Hepatocyte (in vitro differentiated cells): Measurements from ENCODE around the gene RNU4-1. TPM values are rescaled to one million over a fixed set of nuclear protein-coding genes. Genes with fewer than 3 reads are reported as not detected.

Source experiments
- DNase-seq: peaks from one replicate; pipeline ENCODE4 v3.0.0-alpha.2; 2016; ENCODE audit warnings: low spot score
- H2AFZ ChIP-seq: fragments of 200-600 bp; sonication (generic); 2 replicates; pipeline ENCODE4 v1.6.0; 2016; ENCODE audit warnings: antibody characterized with exemption, mild to moderate bottlenecking
- H3K27ac ChIP-seq: fragments of 200-600 bp; sonication (generic); 2 replicates; pipeline ENCODE4 v1.5.1; 2016; ENCODE audit warnings: mild to moderate bottlenecking
- H3K27me3 ChIP-seq: fragments of 200-600 bp; sonication (generic); 2 replicates; pipeline ENCODE4 v1.6.1; 2016
- H3K36me3 ChIP-seq: fragments of 200-600 bp; sonication (generic); replicated peaks from 2 replicates; pipeline ENCODE4 v1.5.1; 2016; ENCODE audit warnings: low read depth; ENCODE audit not compliant: insufficient read depth
- H3K4me1 ChIP-seq: fragments of 200-600 bp; sonication (generic); 2 replicates; pipeline ENCODE4 v1.5.1; 2016; ENCODE audit warnings: mild to moderate bottlenecking, moderate library complexity; ENCODE audit not compliant: insufficient read depth
- H3K4me2 ChIP-seq: fragments of 200-600 bp; sonication (generic); 2 replicates; pipeline ENCODE4 v1.6.0; 2016
- H3K4me3 ChIP-seq: fragments of 200-600 bp; sonication (generic); 2 replicates; pipeline ENCODE4 v1.5.1; 2016; ENCODE audit warnings: mild to moderate bottlenecking
- H3K79me2 ChIP-seq: fragments of 200-600 bp; sonication (generic); 2 replicates; pipeline ENCODE4 v1.6.0; 2017; ENCODE audit warnings: mild to moderate bottlenecking
- H3K9me2 ChIP-seq: fragments of 200-600 bp; sonication (generic); replicated peaks from 2 replicates; pipeline ENCODE4 v1.6.0; 2017; ENCODE audit warnings: mild to moderate bottlenecking; ENCODE audit not compliant: insufficient read depth
- H3K9me3 ChIP-seq: fragments of 200-600 bp; sonication (generic); 2 replicates; pipeline ENCODE4 v1.5.1; 2016; ENCODE audit warnings: low read depth, mild to moderate bottlenecking
- H4K20me1 ChIP-seq: fragments of 200-600 bp; sonication (generic); 2 replicates; pipeline ENCODE4 v1.6.0; 2016; ENCODE audit warnings: mild to moderate bottlenecking; ENCODE audit not compliant: insufficient read depth, poor library complexity, severe bottlenecking
- CTCF ChIP-seq: fragments of 200-600 bp; sonication (generic); IDR thresholded peaks from 2 replicates; pipeline ENCODE4 v1.5.1; 2016; ENCODE audit warnings: antibody characterized with exemption, mild to moderate bottlenecking; ENCODE audit not compliant: poor library complexity
- EZH2 ChIP-seq: fragments of 200-600 bp; sonication (generic); IDR thresholded peaks from 2 replicates; pipeline ENCODE4 v1.6.1; 2016; ENCODE audit warnings: antibody characterized with exemption, mild to moderate bottlenecking, borderline replicate concordance
- EZH2phosphoT487 ChIP-seq: fragments of 200-600 bp; sonication (generic); IDR thresholded peaks from one replicate; pipeline ENCODE4 v1.6.1; 2018; ENCODE audit warnings: antibody characterized with exemption, mild to moderate bottlenecking, low read depth, moderate library complexity; ENCODE audit not compliant: unreplicated experiment, severe bottlenecking
- WGBS: methylation state at CpG from one replicate; pipeline ENCODE4 v1.1.6; 2016; ENCODE audit warnings: low lambda C conversion rate; ENCODE audit errors: missing lambda C conversion rate; 5-methylcytosine and 5-hydroxymethylcytosine counted together
- polyA plus RNA-seq: library from polyadenylated mRNA; unstranded; fragments of >200 nt; fragmentation: Nextera tagmentation; extraction: Ambion mirVana; gene quantifications from 2 replicates; pipeline ENCODE4 v1.2.1, GENCODE V29; 2016
- total RNA-seq: library from RNA; depleted of rRNA; stranded (reverse); fragments of >200 nt; gene quantifications from 2 replicates; pipeline ENCODE4 v1.2.3, GENCODE V29; 2014

RNU4-1 gene
- total and polyA plus RNA-seq, 2 experiments from 2014 or later = under 0.01 TPM; not detected in 1

- no peaks in the 10 kb centered on the region for H3K27me3 ChIP-seq
- H3K79me2 ChIP-seq = peaks cover 27% of the 10 kb centered on the region
- H3K4me3 ChIP-seq = no peak overlapping the region
- H3K27ac ChIP-seq = peak overlapping the region; percentile 60
- DNase-seq = peak; percentile 52
- H2AFZ ChIP-seq = no peak overlapping the region
- 63% methylated on average over 4 of the region's 4 CpGs for WGBS
- peaks cover 14% of the 10 kb centered on the region for H4K20me1 ChIP-seq
- TF ChIP-seq EZH2phosphoT487 (no peak), CTCF (no peak), EZH2 (no peak)
- peaks cover 30% of the 10 kb centered on the region for H3K4me1 ChIP-seq
- H3K9me2 ChIP-seq = no peaks in the 10 kb centered on the region
- H3K36me3 ChIP-seq = no peaks in the 10 kb centered on the region
- no peaks in the 10 kb centered on the region for H3K9me3 ChIP-seq
- H3K4me2 ChIP-seq = no peak overlapping the region
Measured at GRCh38 chr12:120267736-120268135, 25.3 kb downstream of the RNU4-1 start.

DNA sequence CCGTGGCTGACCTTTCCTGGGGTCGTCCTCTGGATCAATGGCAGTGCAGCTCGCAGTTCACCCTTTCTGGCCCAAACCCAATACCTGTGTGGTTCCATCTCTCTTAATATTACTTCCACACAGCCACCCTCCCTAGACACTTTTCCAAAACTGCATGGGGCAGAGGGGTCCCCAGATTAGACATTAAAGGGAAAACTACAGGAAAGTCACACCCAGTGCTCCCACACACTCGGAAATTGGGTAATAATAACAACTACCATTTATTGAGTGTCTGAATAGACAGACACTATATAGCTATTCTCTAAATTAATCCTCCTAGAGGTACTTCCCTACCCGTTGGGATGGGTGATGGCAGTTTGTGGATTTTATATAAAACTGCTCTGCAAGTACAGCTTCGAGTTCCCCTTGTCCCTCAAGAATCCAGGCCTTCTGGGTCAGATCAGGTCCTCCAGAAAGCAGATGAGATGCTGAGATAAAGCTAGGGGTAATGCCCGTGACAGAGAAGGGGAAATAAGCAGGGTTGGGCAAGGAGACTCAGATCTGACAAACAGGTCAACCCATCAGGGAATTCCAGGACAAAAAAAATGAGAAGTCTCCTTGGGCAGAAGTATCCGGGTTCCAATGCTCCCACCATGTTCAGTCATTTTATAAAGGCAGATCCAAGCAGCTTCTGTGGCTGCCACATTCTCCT, 26.7 kb downstream of the RNU4-1 start:
- no peak for DNase-seq
- Histone ChIP-seq H4K20me1 (peaks cover 28% of the 10 kb centered on the region), H3K4me1 (peaks cover 42% of the 10 kb centered on the region)

DNA sequence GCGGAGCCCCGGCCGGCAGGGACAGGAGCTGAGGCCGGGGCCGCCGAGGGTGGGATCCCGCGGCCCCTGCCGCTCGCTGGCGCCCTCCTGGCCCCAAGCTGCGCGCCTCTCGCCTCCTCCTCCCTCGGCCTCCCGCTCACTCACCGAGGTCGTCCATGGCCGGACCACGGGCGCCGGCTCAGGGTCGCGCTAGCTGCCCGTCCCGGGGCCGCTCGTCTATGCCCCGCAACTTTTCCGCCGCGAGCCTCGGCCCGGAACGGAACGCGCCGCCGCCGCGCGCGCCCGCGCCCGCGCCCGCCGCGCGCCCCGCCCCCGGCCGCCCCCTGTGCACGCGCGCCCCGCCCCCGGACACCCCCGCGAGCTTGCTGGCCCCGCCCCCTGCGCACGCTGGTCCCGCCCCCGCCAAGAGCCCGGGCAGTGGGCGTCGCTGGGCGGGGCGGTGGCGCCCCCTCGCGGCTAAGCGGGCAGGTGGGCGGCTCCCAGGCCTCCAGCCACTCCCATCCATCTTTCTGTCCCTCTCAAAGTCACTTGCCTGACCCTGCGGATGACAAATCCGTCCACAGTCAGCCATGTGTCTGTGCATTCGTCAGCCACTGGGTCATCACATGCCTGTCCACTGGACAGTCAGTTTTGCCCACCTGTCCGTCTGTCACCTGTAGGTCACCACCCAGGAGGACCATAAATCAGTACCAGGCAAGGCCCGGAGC, 27.4 kb downstream of the RNU4-1 start, which contains the start of gene PXN:
Gene PXN, minus strand, starts transcription at position 258 of the 707 bp plus-strand sequence. Its CDS starts 101 bp downstream, at position 157.
- H3K9me2 ChIP-seq = no peaks in the 10 kb centered on the region
- DNase-seq = peak; percentile 94
- H3K4me2 ChIP-seq = peak within 1 kb of the TSS; percentile 82
- 4% methylated on average over 32 of the region's 81 CpGs for WGBS
- peak within 1 kb of the TSS; percentile 95 for H3K4me3 ChIP-seq
- peak; percentile 76 for TF ChIP-seq CTCF
- no peak for TF ChIP-seq EZH2phosphoT487
- no peak for TF ChIP-seq EZH2
- peaks cover 48% of the 10 kb centered on the region for H3K79me2 ChIP-seq
- peaks cover 35% of the 10 kb centered on the region for H4K20me1 ChIP-seq
- no peaks in the 10 kb centered on the region for H3K36me3 ChIP-seq
- no peaks in the 10 kb centered on the region for H3K27me3 ChIP-seq
- H3K4me1 ChIP-seq = peaks cover 42% of the 10 kb centered on the region
- H2AFZ ChIP-seq = no peak within 1 kb of the TSS
- H3K27ac ChIP-seq = peak within 1 kb of the TSS; percentile 84
- no peaks in the 10 kb centered on the region for H3K9me3 ChIP-seq

More for the DNA sequence above, 26.7 kb downstream of the RNU4-1 start:
- H3K9me2 ChIP-seq = no peaks in the 10 kb centered on the region
- no peak overlapping the region for H3K4me2 ChIP-seq
- no peaks in the 10 kb centered on the region for H3K27me3 ChIP-seq
- no peaks in the 10 kb centered on the region for H3K9me3 ChIP-seq
- H3K36me3 ChIP-seq = no peaks in the 10 kb centered on the region
- 67% methylated on average over 8 of the region's 8 CpGs for WGBS
- H2AFZ ChIP-seq = no peak overlapping the region
- peak overlapping the region; percentile 33 for H3K27ac ChIP-seq
- peaks cover 42% of the 10 kb centered on the region for H3K79me2 ChIP-seq
- no peak for TF ChIP-seq EZH2
- no peak for TF ChIP-seq CTCF
- no peak for TF ChIP-seq EZH2phosphoT487
- no peak overlapping the region for H3K4me3 ChIP-seq
